Activated CD4-positive, alpha-beta T cell treated with anti-CD3 and anti-CD28 coated beads, Interleukin-2, amount 50 U/mL, for 4 hours (primary cell): ENCODE results near the gene CYP19A1.
"Not testable (repeated sequence)": the region's sequence is repeated elsewhere in the genome, so short reads cannot be mapped to it uniquely, and the experiment has no call there.

ENCODE experiments used
- DNase-seq, 2 experiments: peaks; one replicate each; pipeline ENCODE4 v3.0.0-alpha.2; 2020

The CYP19A1 gene

DNA sequence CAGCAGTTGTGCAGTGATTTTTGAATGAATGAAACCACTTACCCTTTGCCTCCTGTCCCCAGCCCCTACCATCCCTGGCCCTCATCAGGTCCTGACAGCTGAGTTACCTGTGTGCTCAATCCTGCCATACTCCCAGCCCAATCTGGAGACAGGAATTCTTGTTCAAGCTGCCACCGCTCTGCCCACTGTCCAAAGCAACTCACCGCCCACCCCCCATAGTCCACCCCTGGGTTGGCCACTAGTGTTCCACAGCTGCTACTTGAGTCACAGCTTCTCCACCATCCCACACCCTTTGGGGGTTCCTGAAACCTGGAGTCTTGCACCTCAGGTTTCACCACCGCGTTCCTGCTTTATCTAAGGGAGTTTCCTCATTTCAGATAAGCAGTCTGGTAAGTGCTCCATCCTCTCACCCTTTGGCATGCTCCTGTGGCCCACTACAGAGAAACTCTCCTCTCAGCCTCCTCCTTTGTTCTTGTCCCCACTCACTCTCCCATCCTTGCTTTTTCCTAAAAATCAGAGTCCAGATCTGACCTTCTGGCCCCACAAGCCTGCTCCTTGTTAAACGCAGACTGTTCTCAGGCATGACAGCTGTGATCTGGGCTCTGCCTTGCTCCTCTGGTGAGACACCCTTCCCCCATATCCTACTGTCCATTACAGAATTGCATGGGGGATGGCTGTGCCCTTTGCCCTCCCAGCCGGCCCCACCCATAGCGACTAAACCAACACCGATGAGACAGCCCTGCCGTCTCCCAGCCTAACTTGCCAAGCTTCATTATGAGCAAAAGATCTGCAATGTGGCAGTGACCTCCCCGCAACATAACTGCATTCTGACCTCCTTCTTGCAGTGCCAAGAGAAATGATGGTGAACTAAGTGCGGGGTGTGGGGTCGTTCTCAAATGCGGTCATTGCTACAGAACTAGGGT lies 50.0 kb downstream of the CYP19A1 start:
- no peak for DNase-seq

DNA sequence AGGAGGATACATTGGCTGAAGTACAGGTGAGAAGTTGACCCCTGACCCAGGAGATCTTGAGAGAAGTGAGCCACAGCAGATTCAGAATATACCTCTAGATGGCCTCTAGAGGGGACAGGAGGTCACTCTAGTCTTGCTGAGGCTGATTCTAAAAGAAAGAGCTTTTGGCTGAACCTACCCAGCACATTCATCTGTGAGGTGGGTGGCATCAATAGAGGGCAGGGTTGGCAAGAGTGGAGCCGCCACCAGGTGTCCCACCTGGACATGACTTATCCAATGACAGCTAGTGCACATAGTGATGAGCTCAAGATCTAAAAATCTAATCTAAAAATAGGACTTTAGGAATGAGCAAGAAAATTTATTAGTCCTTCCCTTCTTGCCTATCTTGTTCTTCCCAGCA lies 51.6 kb downstream of the CYP19A1 start:
- DNase-seq = no peak

DNA sequence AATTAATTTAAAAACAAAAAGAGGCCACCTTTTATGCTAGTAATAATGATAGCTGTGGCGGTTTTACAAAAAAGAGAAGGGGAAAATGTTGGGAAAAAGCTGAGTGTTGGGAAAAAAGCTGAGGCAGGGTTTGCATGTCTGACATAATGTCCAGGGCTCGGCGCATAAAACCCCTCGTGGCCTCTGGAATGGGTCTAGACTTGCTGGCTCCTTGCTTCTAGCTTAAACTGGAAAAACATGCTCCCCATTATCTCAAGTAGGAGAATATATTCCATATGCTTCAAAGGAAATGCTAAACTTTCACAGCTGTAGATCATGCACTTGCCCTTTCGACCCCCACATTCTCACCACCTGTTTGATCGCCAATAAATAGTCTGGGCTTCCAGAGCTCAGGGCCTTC lies 53.0 kb downstream of the CYP19A1 start:
- no peak for DNase-seq

DNA sequence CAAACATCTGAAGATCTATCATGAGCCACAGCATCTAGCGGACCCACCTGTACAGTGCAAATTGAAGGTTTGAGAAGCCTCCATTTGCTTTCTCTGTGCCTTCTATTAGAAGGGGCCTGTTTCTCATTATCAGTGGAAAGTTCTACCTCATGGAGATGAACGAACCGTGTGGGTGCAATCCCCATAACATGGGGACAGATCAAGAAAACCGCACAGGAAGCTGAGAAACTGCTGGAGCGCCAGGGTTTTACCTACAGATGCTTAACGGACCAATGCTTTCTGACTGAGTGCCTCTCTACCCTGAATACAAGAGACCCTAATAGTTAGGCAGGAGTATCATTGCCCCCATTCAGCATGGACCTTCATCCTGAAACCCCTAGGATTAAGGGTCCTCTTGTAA lies 53.5 kb downstream of the CYP19A1 start:
- no peak for DNase-seq

DNA sequence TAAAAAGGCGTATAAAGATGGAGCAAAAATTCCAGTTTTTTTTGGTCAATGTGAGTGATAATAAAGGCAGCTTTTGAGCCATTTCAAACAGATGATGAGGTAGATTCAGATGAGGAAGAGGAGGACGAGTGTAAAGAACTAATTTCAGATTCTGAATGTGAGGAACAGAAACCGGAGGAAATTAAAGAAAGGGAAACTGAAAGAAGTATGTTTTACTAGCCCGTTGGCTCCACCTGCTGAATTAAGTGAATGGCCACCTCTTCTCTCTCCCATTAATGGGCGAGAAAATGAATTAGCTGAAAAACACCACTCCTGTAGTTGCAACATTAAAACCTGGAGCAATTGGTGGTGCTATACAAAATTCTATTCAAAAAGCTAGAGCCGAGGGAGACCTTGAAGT lies 55.4 kb downstream of the CYP19A1 start:
- DNase-seq = no peak

DNA sequence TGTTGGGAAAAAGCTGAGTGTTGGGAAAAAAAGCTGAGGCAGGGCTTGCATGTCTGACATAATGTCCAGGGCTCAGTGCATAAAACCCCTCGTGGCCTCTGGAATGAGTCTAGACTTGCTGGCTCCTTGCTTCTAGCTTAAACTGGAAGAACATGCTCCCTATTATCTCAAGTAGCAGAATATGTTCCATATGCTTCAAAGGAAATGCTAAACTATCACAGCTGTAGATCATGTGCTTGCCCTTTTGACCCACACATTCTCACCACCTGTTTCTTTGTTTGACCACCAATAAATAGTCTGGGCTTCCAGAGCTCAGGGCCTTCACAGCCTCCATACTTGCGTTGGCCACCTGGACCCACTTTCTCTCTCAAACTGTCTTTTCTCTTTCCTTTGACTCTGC lies 56.2 kb downstream of the CYP19A1 start:
- not testable (repeated sequence) for DNase-seq

DNA sequence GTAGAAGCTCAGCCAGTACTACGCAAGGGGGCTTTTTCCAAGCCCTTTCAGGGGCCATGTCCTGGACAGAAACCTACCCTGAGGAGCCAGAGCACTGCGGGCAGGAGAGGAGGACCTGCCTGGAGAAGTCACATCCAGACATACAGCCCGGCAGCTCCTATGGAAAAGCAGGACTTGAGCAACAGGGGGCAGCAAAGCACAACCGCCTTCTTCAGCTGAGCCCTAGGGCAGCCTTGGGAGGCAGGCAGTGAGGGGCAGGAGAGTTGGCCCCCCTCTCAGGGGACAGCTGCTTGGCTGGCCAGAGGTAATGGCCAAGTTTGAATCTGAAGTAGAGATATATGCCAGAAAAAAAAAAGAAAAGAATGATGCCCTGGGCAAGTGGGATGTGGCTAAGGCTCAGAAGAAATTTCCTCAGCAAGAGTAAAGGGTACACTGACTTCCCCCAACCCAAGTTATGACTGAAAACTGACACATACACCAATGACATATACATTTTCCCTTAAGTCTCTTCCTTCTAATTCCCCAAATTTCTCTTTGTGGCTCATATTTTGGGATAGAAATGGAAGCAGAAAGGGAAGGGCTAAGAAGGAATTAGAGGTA lies 56.9 kb downstream of the CYP19A1 start:
- no peak for DNase-seq

DNA sequence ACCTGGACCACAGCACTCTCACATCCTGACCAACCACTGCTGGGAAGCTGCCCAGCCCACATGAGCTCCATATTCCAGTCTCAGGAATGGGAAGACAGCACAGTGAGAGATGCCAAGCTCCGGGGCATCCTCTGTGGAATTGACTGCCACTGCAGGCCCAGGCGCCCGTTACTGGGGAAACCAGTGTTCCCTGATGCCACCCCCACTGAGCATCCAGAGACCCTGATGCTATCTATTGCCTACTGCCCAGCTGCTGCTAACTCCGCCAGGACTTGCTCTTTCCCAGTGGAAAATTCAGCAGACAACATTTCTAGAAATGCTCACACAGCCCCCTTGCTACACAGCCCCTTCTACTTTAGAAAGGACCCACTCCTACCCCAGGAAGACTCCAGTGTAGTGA lies 57.6 kb downstream of the CYP19A1 start:
- DNase-seq = no peak

DNA sequence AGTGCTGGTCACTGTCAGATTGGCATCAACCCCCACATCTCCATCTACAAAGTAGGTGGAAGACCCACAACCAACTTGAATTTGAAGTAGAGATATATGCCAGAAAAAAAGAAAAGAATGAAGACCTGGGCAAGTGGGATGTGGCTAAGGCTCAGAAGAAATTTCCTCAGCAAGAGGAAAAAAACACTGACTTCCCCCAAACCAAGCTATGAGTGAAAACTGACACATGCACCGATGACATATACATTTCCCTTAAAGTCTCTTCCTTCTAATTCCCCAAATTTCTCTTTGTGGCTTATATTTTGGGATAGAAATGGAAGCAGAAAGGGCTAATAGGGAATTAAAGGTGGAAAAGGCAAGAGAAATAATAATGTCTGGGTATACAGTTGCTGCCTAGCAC lies 59.0 kb downstream of the CYP19A1 start:
- DNase-seq = no peak

DNA sequence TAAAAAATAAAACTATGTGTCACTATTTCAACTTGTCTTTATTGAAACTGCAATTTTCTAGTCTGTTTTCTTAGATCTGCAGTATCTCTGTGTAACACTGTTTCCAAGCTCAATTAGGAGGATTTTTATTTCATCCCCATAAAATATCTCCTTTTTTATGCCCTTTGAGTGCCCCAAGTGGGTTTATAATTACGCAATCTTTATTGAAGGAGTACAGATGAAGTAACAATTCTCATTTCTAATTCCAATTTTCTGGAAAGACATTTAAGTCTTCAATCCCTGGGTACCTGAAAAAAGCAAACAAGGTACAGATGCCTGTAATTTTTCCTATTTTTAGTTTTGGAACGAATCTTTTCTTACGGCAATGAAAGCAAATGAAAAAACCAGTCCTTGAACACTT lies 61.3 kb downstream of the CYP19A1 start:
- no peak for DNase-seq

DNA sequence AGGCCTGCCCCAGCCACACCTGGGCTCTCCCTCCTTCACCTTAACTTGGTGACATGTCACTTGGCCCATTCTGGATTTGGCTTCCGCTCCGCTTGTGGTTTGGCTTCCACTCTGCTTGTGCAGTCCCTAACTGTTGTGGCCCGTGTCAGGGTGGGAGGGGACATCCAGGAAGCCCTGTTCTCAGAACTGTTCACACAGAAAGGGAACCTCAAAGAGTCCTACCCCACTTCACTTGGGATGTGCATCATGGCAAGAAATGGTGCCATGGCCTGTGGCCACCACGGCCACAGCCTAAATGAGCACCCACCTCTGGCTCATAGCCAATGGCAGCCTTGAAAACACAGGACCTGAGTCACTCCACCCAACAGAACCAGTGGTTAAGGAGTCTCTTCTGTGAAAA lies 63.4 kb downstream of the CYP19A1 start:
- no peak for DNase-seq

DNA sequence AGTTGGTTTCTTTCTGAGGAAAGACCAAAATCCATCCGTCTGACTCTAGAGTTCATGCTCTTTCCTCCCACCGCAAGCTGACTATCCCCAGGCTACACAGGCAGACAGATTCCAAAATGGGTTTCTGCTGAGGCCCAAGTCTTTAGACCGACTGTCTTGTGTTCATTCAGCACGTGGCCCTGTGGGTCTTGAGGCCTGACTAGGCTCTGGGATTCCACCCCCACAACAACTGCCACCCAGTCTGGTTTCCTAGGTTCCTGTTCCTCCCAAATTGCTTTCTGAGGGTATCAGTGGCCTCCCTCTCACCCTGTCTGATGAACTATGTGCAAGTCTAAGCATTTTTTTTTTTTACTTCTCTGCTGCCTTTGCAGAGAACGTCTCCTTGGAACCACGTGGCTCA lies 67.7 kb downstream of the CYP19A1 start:
- DNase-seq = no peak

DNA sequence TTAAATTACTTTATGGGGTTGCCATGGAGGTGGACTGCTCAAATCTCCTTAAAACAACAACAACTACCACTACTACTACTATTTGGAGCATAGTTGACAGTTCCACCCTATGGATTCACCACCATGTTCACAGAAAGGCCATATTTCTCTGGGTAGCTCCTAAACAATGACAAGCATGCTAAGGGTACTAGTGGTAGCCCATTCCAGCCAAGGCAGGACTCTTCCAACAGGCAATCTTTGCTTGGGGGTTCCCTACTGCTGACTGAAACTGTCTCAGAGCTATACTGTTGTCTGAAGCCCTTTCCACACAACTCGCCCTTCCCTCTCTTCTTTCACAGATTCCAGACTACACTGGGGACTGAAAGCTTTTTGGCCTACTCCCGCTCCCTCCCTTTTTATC lies 68.9 kb downstream of the CYP19A1 start:
- no peak for DNase-seq

DNA sequence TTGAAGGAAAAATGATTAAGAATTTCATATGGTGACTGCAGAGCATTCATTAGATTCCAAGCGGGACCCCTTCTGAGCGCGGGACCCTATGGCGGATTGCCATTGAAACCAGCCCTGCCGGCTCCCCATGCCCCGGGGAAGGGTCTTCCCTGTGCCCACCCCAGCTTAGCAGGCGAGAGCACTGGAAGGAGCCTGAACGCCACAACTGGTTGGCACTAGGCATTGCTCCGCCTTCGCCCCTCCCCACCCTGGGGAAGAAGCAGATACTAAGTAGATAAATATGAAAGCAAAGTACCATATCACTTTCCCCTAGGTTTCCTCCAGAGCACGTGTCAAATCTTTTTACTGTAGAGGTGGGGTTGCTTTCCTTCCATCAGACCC lies 70.7 kb downstream of the CYP19A1 start:
- no peak for DNase-seq

DNA sequence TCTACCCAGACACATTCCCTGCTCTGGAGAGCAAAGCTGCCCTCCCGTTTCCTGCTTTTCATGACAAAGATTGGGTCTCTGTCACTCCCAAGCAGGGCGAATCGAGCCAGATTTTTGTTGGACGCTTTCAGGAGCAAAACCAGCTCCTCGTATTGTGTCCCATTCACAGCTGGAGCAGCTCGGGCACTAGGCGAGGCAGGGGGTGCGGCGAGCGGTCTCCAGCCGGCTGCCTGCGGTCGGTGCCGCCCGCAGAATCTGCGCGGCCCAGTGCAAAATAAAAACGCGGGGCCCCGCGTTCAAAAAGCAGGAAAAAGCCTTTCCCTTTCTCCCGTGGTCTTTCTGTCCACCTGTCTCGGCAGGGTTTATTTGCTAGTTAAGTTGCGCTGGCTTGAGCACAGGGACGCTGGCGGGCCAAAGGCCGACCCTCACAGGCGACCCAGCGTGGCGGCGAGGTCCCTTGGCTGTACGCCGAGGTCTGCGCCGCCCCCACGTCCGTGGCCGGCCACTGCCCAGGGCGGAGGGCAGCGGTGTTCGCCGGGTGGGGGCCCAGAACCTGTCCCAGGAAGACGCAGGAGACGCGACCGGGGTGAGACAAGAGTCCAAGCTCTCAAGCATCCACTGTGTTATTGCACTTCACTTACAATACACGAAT lies 71.2 kb downstream of the CYP19A1 start:
- no peak for DNase-seq

DNA sequence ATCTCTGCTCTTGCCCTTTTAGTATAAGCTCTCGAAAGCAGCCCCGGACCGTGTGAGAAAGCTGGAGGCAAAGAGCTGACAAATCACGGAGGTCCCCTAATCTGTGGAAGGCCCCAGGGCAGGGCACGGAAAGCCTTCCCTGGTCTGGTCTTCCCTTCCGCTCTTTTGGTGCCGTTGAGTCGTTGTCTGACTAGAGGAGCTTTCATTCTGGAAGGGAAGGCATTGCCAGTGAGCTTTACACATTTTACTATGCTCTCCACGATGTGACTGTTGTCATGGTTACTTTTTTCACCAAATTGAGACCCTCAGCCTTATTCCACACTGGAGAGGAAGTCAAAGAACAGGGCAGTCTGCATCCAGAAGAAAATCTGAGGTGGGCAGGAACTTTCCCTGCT lies 71.7 kb downstream of the CYP19A1 start:
- DNase-seq = no peak

DNA sequence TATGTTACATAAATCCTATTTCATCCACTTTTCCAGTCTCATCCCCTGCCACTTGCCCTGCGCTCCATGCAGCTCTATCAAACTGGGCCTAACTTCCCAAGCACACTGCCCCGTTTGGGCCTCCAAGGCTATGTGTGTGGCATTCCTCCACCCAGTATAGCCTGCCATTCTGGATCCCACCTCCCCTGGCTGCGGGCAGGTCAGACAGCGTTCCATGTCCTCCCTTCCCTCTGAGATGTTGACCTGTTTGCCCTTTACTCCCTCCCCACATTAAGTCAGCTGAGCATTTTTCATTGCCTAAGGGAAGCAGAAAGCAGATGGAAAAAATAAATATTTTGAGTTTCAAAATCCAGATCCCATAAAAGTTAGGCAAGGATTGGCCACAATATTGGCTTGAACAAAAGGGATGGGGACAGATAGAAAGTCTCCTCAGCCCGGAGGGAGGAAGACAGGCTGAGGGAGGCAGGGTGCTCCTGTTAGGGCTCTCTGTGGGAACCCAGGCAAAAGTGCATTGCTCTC lies 73.3 kb downstream of the CYP19A1 start:
- no peak for DNase-seq

DNA sequence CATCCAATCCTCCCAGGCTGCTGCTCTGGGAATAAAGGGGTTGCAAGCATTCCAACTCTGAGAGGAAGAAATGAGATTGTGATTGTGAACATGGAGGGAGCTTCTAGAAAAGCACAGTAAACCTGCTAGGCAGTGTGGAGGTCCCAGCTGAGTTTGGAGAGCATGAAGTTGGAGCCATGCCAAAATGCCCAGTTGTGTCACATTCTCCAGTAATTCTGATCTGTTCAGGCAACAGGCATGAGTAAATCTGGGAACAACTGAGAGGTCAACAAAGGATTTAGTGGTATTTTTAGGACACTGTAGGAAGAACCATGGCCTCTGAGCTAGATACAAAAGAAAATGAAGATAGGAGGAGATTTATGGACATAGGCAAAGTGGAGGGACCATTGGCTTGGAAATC lies 74.7 kb downstream of the CYP19A1 start:
- DNase-seq = no peak

DNA sequence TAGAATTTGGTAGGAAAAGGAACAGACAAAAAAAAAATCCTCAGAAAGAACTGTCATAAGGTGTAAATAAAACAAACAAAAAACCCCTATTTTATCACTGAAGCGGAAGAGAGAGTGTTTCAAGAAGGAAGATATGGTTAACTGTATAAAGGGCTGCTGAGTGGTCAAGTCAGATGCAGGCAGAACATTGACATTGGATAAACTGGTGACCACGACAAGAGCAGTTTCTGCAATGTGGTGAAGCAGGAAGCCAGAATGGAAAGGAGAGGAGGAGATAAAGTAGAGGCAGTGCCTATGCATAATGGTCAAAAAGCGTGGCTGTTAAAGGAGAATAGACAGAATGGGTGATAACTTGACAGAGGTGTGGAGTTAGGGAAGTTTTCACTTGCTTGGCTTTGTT lies 75.3 kb downstream of the CYP19A1 start:
- no peak for DNase-seq

DNA sequence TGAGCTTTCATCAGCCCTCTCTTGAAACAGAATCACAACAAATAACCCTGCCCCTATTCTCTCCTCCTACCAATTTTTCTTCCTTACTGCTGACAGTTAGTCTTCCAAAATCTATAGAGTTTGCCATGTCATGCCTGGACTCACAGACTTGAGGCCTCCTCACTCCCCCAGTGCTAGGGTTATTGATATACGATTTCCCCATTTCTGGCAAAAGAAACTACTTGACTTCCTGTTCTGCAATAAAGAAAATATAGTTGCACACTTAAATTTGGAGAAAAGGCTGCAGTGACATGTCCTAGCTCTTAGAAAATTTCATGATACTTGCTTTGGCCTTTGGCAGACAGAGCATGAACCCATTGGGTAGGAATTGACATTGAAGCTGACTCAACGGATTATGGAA lies 75.9 kb downstream of the CYP19A1 start:
- no peak for DNase-seq

DNA sequence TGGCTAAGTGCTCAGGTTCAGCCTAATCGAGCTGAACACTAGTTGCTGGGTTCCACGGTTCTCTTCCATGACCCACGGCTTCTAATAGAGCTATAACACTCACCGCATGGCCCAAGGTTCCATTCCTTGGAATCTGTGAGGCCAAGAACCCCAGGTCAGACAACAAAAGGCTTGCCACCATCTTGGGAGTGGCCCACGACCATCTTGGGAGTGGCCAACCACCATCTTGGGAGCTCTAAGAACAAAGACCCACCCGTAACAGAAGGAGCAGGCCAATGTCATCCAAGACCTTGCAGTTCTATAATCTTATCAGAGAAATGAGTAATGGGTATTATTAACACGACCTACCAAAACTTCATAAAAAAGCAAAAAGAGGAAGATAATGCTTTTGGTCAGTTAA lies 77.3 kb downstream of the CYP19A1 start:
- not testable (repeated sequence) for DNase-seq

DNA sequence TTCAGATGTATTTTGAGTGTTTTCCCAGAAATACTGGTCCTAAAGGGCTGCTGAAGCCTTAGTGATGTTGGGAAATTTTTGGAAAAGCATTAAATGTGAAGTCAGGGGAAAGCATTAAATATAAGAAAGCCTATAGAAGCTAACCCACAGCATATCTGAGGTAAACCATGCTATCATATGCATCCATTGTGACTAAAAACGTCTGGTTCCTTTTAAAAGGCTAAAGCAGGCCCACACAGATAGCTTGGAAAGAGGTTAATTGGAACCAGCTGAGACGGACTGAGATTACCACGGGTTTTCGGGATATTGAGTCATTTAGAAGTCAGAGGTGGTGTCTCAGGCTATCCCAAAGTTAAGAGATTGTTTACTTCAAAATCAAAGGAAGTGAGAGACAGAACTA lies 78.2 kb downstream of the CYP19A1 start:
- no peak for DNase-seq

DNA sequence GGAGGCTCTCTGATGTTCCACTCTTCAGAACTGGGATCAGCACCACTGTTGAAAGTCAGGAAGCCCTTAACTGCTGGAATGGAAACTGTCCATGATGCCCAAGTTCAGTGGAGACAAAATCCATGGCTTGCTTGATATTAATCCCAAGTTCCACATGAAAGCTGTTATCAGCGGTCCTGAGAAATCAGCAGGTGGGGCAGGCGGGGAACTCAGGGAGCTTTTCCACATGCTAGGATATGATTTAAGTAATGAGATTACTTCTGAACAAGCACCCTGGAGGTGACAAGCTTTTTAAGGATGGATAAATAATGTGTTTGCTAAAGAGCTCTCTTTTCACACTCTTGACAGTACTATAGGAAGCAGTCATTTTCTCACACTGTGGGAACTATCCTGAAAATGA lies 82.9 kb downstream of the CYP19A1 start:
- no peak for DNase-seq

DNA sequence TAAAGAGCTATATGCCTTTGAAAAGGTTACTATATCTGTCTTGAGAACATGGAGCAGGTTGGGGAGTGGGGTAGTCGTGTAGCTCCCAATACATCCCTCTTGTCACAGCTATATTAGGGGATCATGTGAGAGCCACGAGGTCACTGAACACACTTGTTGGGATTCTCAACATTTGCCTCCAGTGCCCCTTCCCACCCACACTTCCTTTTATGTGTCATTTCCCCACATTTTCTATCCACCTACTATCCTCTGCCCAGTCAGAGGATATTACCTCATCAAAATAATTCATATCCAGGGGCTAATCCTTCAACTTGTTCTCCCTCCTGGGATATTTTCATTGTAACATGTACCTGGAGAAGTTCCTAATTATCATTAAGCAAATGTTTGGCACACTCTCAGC lies 85.0 kb downstream of the CYP19A1 start:
- no peak for DNase-seq
